NCI-H774 (cell line): ENCODE measurements around the gene UPK3A.

ENCODE experiments used
- DNase-seq: peaks from one replicate; lab custom pipeline; 2025; lab: John Stamatoyannopoulos, UW

Gene UPK3A

GRCh38 chr22:45329530-45329936 lies 44.8 kb downstream of the UPK3A start:
- peak; percentile 52 for DNase-seq

DNA sequence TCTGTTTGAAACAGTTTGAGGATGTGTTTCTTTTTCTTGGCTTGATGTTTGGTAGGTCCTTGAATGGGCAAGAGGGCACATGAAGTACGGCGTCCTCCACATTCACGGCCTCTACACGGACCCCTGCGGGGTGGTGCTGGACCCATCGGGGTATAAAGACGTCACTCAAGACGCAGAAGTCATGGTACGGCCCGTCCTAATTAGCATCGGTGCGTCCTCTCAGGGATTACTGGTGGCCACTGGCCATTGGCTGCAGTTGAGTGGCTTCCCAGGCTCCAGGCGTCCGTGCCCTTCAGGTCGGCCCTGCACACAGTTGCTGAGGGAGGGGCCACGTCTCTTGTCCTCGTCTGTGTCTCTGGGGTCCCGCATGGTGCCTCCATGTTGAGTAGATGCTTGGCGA lies 45.8 kb downstream of the UPK3A start:
- DNase-seq, result no peak

- no peak for DNase-seq
Observed at GRCh38 chr22:45331486-45331885, 46.7 kb downstream of the UPK3A start.

DNA sequence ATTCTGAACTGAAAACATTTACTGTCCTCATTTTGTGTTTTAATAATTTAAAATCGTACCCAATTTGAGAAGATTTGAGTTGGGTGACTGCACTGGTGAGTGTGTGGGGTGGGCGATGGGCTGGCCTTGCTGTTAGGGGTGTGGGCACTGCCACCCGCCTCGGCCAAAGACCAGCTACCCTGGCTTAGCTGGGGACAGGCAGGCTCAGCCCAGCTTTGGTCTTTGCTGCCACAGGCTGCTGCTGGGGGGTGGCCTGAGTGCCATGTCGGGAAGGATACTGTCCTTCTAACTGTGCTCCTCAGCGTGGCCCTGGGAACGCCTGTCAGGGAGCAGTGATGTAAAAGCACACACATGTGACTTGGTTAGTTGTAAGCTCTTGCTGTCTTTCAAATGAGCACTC lies 47.3 kb downstream of the UPK3A start:
- DNase-seq, result no peak

- no peak for DNase-seq
Observed at GRCh38 chr22:45334068-45334467, 49.3 kb downstream of the UPK3A start.

- DNase-seq, result no peak
Observed at GRCh38 chr22:45334528-45334927, 49.8 kb downstream of the UPK3A start.

- DNase-seq, result no peak
Observed at GRCh38 chr22:45335021-45335818, 50.5 kb downstream of the UPK3A start.

GRCh38 chr22:45335854-45336522 lies 51.2 kb downstream of the UPK3A start:
- no peak for DNase-seq

DNA sequence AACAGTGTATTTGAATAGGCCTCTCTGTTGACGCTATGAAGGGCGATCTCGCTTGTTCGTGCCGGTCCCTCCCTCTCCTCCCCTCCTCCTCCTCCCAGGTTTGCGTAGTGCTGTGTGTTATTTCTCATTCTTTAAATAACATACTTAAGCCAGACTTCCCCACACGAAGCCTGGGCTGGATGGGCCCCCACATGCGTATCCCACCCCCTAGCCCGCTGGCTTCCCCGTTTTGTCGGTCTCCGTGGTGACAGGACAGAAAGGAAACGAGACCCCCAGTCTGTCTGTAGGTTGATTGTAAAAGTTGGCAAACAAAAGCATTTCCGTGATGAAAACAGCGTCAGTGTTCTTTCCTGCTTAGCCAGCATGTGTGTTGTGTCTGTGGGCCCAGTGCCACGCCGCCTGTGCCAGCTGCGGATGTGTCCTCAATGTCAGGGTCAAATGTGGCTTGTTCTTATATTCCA lies 52.3 kb downstream of the UPK3A start:
- peak; percentile 61 for DNase-seq

- no peak for DNase-seq
Observed at GRCh38 chr22:45337536-45337935, 52.8 kb downstream of the UPK3A start.

GRCh38 chr22:45338795-45339194 lies 54.0 kb downstream of the UPK3A start:
- DNase-seq, result no peak

DNA sequence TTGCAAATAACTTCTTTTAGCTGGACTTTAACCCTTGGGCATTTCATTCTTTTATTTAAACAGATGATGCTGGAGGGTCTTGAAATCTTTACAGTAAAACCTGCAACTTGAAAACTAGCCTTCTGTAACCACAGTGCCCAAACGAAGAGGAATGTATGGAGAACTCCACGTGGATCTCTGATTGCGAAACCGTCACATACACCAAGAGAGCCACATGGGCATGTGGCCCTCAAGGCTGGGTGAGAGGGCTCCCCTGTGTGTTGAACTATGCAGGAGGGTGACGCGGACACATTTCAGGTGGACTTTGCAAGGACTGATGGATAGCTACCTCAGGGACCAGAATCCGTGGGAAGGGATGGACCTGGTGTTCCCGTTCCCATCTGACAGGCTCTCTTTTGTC lies 55.6 kb downstream of the UPK3A start:
- DNase-seq, result no peak

- no peak for DNase-seq
Observed at GRCh38 chr22:45341498-45341897, 56.7 kb downstream of the UPK3A start.

DNA sequence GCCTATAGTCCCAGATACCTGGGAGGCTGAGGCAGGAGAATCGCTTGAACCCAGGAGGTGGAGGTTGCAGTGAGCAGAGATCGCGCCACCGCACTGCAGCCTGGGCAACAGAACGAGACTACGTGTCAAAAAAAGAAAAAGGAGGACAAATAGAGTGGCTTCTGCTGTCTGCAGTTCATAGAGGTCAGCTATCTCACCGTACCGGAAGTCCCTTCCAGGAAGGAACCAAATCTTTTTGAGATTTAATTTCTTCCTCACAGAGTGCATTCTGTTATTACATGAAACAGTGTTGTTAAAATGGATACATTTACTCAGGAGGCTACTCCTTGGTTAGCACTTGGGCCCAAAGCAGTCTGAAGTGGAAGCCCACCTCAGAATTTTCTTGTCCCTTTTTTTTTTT lies 58.4 kb downstream of the UPK3A start:
- no peak for DNase-seq

DNA sequence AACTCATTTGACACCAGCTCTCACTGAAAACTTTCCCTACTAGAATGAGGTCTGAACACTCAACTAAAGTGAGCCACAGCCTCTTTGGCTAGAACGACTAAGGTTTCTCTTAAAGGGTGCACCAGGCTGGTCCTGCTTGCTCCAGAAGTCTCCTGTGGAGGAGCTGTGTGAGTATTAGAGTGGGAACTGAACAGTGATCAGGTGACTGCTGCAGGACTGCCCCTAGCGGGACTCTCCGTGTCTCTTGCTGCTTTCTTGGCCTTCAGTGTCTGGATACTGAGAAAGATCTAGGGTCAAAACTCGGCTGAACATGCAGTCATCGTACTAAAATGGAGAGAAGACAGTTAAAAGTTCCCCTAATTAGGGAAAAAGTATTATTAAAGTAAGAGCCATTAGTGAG lies 59.6 kb downstream of the UPK3A start:
- DNase-seq, result no peak
